Dermis microvascular lymphatic vessel endothelial cell (primary cell): ENCODE results near the gene NIBAN1. TPM values are rescaled to one million over a fixed set of nuclear protein-coding genes. Genes with fewer than 3 reads are reported as not detected.
"Not testable (repeated sequence)": the region's sequence is repeated elsewhere in the genome, so short reads cannot be mapped to it uniquely, and the experiment has no call there.

Source experiments
- DNase-seq, 2 donors: peaks; one replicate each; pipeline versions ENCODE4 v3.0.0 to v3.0.0-alpha.2; 2010; ENCODE audit warnings: low read depth in 2 of 2
- total RNA-seq: library from RNA; depleted of rRNA; stranded (reverse); fragments of >200 nt; gene quantifications from 2 replicates; pipeline ENCODE4 v1.2.1, GENCODE V29; 2014

NIBAN1 gene
- total RNA-seq, 1 donor from 2014 or later: 4.1 TPM

GRCh38 chr1:184973272-184974055 lies 844 bp downstream of the NIBAN1 start:
- peak; percentile 30 to 53 for DNase-seq

GRCh38 chr1:184972315-184973055 lies 1.8 kb downstream of the NIBAN1 start:
- no peak for DNase-seq

- DNase-seq: no peak
Observed at GRCh38 chr1:184971522-184972265, 2.6 kb downstream of the NIBAN1 start.

- DNase-seq: no peak
Observed at GRCh38 chr1:184970691-184971161, 3.6 kb downstream of the NIBAN1 start.

DNA sequence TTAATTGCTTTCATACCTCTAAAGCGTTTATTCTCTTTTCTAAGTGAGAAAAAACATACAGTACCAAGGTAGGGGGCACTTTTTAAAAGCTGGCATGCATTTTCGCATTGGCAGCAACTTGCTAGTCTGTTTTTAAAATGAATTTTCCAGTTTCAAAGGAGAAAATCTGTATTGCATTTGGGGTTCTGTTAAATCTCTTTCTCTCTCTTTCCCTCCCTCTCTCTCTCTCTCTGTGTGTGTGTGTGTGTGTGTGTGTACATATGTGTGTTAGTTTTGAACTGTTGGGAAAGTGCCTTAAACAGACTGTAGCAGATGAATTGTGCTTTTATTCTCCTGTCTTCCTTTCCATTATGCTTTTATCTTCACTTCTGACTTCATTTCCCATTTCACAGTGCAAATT lies 7.3 kb downstream of the NIBAN1 start:
- no peak for DNase-seq

DNA sequence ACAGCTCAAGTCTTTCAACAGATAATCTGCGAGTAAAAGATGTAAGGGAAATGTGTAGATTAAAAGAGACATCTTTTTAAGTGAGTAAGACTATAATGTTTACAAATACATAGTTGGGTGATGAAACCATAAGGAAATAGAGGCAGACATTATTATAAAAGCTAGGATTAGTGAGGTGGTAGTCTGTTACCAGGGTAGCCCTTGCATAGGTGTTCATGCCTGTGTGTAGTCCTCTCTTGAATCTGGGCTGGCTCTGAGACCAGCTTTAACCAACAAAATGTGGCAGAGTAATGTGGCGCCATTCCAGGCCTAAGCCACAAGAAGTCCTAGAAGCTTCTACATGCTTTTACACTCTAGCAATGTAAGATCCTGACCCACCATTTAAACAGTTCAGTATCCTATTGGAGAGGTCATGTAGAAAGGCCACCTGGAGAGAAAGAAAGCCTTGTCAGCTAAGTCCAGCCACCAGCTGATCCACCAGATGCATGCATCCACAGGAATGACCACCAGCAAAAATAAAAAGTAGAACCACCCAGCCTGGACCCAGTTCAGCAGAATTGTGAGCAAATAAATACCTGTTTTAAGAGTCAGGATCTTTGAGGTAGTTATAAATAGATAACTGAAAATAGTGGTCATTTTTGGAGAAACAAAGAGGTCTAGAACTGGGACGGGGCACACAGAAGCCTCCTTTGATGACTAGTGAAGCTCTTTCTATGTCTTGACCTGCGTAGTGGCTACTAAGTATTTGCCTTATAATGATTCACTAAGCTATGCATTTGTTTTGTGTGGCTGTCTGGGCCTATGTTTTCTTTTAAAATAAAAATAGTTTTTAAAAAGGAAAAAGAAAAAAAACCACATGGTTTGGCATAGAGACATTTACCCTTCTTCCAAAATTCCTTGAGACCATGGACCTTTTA lies 8.1 kb downstream of the NIBAN1 start:
- no peak for DNase-seq

DNA sequence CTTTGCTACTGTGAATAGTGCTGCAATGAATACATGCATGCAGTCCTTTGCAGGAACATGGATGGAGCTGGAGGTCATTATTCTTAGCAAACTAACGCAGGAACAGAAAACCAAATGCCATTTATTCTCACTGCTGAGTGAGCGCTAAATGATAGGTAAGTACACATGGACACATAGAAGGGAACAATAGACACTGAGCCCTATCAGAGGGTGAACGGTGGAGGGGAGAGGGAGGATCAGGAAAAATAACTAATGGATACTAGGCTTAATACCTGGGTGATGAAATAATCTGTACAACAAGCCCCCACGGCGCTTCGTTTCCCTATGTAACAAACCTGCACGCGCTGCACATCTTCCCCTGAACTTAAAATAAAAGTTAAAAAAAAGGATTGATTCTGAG lies 8.9 kb downstream of the NIBAN1 start:
- DNase-seq: no peak

DNA sequence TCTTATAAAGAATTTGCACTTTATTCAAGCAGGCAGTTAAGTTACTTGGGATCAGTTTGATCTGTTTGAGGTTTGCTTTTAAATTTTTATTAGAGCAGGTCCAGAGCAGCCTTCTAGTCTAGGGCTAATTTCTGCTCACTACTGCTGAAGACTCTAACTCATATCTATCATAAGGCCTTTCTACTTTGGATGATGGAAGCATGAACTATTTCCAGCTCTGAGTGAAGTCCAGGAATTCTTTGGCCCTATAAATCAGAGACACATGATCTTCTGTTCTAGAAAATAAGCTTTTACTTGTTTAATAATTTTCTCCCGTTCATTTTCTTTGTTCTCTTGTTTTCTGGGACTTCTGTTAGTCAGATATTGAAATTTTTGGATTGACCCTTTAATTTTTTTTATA lies 14.7 kb downstream of the NIBAN1 start:
- no peak for DNase-seq

GRCh38 chr1:184958554-184959353 lies 15.6 kb downstream of the NIBAN1 start:
- DNase-seq: peak in 1 of 2 donors; percentile 30

DNA sequence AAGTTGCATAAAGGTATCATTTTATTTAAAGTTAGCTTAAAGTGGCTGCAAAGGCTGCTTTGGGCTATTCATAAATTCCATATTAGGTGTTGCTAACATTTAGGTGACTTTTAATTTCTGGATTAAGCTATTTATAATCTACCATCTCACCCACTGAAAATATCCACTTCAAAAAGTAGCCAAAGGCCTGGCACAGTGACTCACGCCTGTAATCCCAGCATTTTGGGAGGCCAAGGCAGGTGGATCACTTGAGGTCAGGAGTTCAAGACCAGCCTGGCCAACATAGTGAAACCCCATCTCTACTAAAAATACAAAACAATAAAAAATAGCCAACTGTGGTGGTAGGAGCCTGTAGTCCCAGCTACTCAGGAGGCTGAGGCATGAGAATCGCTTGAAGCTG lies 16.4 kb downstream of the NIBAN1 start:
- DNase-seq: not testable (repeated sequence)

DNA sequence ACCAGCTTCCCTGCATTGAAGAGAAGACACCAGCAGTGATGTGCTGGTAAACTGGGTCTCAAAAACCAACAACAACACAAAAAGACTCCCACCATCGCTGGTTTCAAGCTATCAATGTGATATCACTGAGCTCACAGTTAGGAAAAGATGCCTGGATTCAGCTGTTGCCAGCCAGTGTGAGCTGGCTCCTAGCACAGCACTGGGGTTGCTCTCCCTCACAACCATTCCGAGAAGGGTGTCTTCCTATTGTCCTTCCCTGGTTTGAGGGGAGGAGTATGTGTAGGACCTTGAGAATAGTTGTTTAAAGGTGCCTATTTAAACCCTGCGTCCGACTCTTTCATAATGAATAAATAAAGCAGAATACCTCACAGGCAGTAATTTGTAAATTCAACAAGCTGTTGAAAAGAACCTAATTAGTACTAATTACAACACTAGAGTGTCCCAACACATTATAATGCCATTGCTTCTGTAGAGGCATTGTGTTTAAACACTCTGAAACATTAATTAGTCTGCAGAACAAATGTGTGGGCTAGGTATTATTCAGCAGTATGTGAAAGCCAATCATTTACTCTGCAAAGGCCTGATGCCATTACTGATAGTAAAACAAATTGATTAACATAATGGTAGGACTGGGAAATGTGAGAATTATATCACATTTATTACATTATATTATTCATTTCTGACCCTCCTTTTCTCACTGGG lies 17.2 kb downstream of the NIBAN1 start:
- DNase-seq: no peak

GRCh38 chr1:184954232-184954995 lies 19.9 kb downstream of the NIBAN1 start:
- peak in 1 of 2 donors; percentile 6 for DNase-seq

- peak in 1 of 2 donors; percentile 45 for DNase-seq
Observed at GRCh38 chr1:184953600-184954219, 20.6 kb downstream of the NIBAN1 start.

DNA sequence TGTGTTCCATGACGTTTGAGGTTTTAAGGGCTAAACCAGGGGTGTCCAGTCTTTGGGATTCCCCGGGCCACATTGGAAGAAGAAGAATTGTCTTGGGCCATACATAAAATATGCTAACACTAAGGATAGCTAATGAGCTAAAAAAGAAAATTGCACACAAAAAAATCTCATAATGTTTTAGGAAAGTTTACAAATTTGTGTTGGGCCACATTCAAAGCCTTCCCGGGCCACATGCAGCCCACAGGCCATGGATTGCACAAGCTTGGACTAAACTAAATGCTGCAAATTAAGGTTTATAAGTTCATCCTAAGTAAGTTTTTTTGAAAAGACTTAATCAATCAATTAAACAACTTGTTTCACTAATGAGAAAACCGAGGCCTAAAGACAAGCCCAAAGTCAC lies 21.9 kb downstream of the NIBAN1 start:
- DNase-seq: no peak

DNA sequence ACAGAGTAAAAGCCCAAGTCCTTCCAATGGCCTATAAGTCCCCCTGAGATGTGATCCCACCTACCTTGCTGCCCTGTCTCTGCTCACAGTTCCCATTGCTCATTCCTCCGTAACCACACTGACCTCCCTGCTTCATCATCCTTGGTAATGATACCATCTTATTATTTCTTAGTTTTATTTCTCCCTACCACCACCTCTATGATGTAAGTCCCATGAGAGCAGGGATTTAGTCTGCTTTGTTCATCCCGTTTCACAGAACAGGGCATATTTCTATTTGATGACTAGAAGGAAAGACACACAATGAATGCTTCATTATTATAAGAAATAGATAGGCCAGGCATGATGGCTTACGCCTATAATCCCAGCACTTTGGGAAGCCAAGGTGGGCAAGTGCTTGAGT lies 22.5 kb downstream of the NIBAN1 start:
- no peak for DNase-seq

GRCh38 chr1:184950906-184951305 lies 23.4 kb downstream of the NIBAN1 start:
- DNase-seq: no peak

- no peak for DNase-seq
Observed at GRCh38 chr1:184950227-184950626, 24.1 kb downstream of the NIBAN1 start.
